Neutrophil (primary cell): Measurements from ENCODE around the gene OR56B1.
"Not testable (repeated sequence)": the region's sequence is repeated elsewhere in the genome, so short reads cannot be mapped to it uniquely, and the experiment has no call there.

Experiments
- H3K27ac ChIP-seq: fragments of 200-600 bp; sonication (generic); 2 replicates; pipeline ENCODE4 v1.5.1; 2016; ENCODE audit warnings: mild to moderate bottlenecking, moderate library complexity
- H3K27me3 ChIP-seq: fragments of 200-600 bp; sonication (generic); 2 replicates; pipeline ENCODE4 v1.6.0; 2016; ENCODE audit warnings: mild to moderate bottlenecking
- H3K36me3 ChIP-seq: fragments of 200-600 bp; sonication (generic); 2 replicates; pipeline ENCODE4 v1.5.1; 2017
- H3K4me1 ChIP-seq, 2 experiments: fragments of 200-600 bp in 1 of 2; sonication (generic) in 1 of 2; 1 replicate in 1 of 2; 2 replicates in 1 of 2; pipeline versions ENCODE4 v1.5.1 to v1.6.1; 2013 to 2016; ENCODE audit warnings: low read depth in 1 of 2, low read length in 1 of 2, mild to moderate bottlenecking in 1 of 2, moderate library complexity in 1 of 2; ENCODE audit not compliant: control insufficient read depth in 1 of 2, insufficient read depth in 1 of 2
- H3K4me3 ChIP-seq, 2 experiments: fragments of 200-600 bp in 1 of 2; sonication (generic) in 1 of 2; 1 replicate in 1 of 2; 2 replicates in 1 of 2; pipeline ENCODE4 v1.5.1; 2013 to 2016; ENCODE audit warnings: low read depth in 1 of 2, low read length in 1 of 2, mild to moderate bottlenecking in 1 of 2, moderate library complexity in 1 of 2
- H3K9me3 ChIP-seq: fragments of 200-600 bp; sonication (generic); 2 replicates; pipeline ENCODE4 v1.5.1; 2016
- CTCF ChIP-seq: fragments of 200-600 bp; sonication (generic); IDR thresholded peaks from 2 replicates; pipeline ENCODE4 v1.5.1; 2016; ENCODE audit warnings: antibody characterized with exemption

The OR56B1 gene

GRCh38 chr11:5713695-5714094, 22.6 kb upstream of the OR56B1 start:
- H3K36me3 ChIP-seq, result peaks cover 3% of the 10 kb centered on the region
- no peaks in the 10 kb centered on the region for H3K4me1 ChIP-seq

DNA sequence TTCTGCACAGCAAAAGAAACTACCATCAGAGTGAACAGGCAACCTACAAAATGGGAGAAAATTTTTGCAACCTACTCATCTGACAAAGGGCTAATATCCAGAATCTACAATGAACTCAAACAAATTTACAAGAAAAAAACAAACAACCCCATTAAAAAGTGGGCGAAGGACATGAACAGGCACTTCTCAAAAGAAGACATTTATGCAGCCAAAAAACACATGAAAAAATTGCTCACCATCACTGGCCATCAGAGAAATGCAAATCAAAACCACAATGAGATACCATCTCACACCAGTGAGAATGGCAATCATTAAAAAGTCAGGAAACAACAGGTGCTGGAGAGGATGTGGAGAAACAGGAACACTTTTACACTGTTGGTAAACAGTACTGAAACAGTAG, 19.7 kb upstream of the OR56B1 start:
- not testable (repeated sequence) for H3K27ac ChIP-seq, H3K9me3 ChIP-seq, H3K36me3 ChIP-seq, H3K27me3 ChIP-seq, H3K4me3 ChIP-seq, H3K4me1 ChIP-seq

More at GRCh38 chr11:5713695-5714094, 22.6 kb upstream of the OR56B1 start:
- Histone ChIP-seq H3K9me3 (no peaks in the 10 kb centered on the region), H3K27me3 (no peaks in the 10 kb centered on the region), H3K4me3 (no peak overlapping the region), H3K27ac (no peak overlapping the region)
- TF ChIP-seq CTCF, result no peak

GRCh38 chr11:5719703-5720495, 16.3 kb upstream of the OR56B1 start:
- no peak for TF ChIP-seq CTCF
- H3K36me3 ChIP-seq, result no peaks in the 10 kb centered on the region

DNA sequence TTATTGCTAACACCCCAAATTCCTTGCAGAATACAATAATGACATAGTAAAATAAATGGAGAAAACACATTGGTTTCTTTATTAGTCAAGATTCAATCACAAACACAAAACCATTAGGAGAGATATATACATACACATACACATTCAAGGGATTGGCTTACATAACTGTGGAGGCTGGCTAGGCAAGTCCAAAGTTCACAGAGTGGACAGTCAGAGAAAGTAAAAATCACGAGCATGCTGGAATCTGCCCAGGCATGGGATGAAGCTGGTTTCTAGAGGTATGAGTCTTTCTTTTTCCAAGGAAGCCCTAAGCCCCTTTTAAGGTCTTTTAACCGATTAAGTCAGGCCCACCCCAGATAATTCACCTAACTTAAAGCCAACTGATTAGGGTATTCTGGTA, 13.6 kb upstream of the OR56B1 start:
- H3K36me3 ChIP-seq, result no peaks in the 10 kb centered on the region
- no peak overlapping the region for H3K4me3 ChIP-seq
- no peaks in the 10 kb centered on the region for H3K27me3 ChIP-seq
- no peaks in the 10 kb centered on the region for H3K4me1 ChIP-seq
- no peak for TF ChIP-seq CTCF
- H3K9me3 ChIP-seq, result no peaks in the 10 kb centered on the region
- no peak overlapping the region for H3K27ac ChIP-seq

More at GRCh38 chr11:5719703-5720495, 16.3 kb upstream of the OR56B1 start:
- Histone ChIP-seq H3K9me3 (no peaks in the 10 kb centered on the region), H3K4me1 (no peaks in the 10 kb centered on the region), H3K27me3 (no peaks in the 10 kb centered on the region), H3K27ac (no peak overlapping the region), H3K4me3 (no peak overlapping the region)

DNA sequence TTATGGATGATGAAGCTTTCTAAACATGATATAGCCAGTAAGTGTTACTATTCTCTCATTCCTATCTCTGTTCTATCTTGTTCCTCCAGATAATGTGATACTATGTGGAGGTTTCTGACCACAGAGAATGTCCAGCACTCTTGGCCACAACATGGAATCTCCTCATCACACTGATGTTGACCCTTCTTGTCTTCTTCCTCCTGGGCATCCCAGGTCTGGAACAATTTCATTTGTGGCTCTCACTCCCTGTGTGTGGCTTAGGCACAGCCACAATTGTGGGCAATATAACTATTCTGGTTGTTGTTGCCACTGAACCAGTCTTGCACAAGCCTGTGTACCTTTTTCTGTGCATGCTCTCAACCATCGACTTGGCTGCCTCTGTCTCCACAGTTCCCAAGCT, 9.9 kb upstream of the OR56B1 start:
- Histone ChIP-seq H3K36me3 (no peaks in the 10 kb centered on the region), H3K4me1 (no peaks in the 10 kb centered on the region), H3K27ac (no peak overlapping the region), H3K27me3 (no peaks in the 10 kb centered on the region), H3K9me3 (no peaks in the 10 kb centered on the region), H3K4me3 (no peak overlapping the region)
- TF ChIP-seq CTCF, result no peak

DNA sequence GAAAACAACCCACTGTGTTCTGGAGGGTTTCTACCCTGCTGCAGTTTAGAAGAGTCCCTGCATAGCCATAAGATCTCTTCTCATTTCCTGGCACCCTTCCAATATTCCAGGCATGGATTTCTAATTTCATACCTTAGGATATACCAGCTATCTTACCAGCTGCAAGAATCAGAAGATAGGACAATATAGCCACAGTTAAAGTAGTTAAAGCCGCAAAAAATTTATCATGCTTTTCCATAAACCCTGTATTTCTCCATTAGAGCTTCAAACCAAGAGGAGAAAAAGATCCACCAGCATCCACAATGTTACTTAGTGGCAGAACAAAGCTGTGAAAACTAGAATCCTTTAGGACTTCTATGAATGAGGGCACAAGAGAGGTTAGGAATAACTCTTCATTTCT, 8.6 kb upstream of the OR56B1 start:
- Histone ChIP-seq H3K9me3 (no peaks in the 10 kb centered on the region), H3K27ac (no peak overlapping the region), H3K36me3 (no peaks in the 10 kb centered on the region), H3K27me3 (no peaks in the 10 kb centered on the region), H3K4me3 (no peak overlapping the region), H3K4me1 (no peaks in the 10 kb centered on the region)
- no peak for TF ChIP-seq CTCF
